Adrenal gland (tissue), 12 donors: ENCODE results near the gene TUBA4B. TPM values are rescaled to one million over a fixed set of nuclear protein-coding genes. Genes with fewer than 3 reads are reported as not detected.
A peak's percentile ranks its signal among the peaks of the same experiment; 100 is the strongest.
"Not testable (repeated sequence)": the region's sequence is repeated elsewhere in the genome, so short reads cannot be mapped to it uniquely, and the experiment has no call there.

Experiments used
- DNase-seq, 7 donors: peaks; one replicate each; pipeline ENCODE4 v3.0.0-alpha.2; 2019 to 2020
- H3K27ac ChIP-seq, 5 donors: fragments of 200-600 bp; sonication (generic) in 4 of 5; 1 replicate in 3 of 5; 2 replicates in 2 of 5; pipeline versions ENCODE4 v1.5.1 to v1.8.0; 2016 to 2020; ENCODE audit warnings: mild to moderate bottlenecking in 1 of 5
- H3K27me3 ChIP-seq: fragments of 200-600 bp; 2 replicates; pipeline ENCODE4 v1.8.0; 2021
- H3K36me3 ChIP-seq, 2 donors: fragments of 200-600 bp; replicated peaks in 1 of 2; 1 replicate in 1 of 2; 2 replicates in 1 of 2; pipeline versions ENCODE4 v1.5.1 to v1.8.0; 2018 to 2022
- H3K4me1 ChIP-seq, 2 donors: fragments of 200-600 bp; replicated peaks in 1 of 2; 1 replicate in 1 of 2; 2 replicates in 1 of 2; pipeline versions ENCODE4 v1.5.1 to v1.8.0; 2018 to 2021
- H3K4me3 ChIP-seq, 4 donors: fragments of 200-600 bp; sonication (generic) in 3 of 4; one replicate each; pipeline ENCODE4 v1.5.1; 2016 to 2018
- H3K9me3 ChIP-seq, 3 donors: fragments of 200-600 bp; sonication (generic) in 1 of 3; replicated peaks in 1 of 3; 1 replicate in 2 of 3; 2 replicates in 1 of 3; pipeline versions ENCODE4 v1.5.1 to v1.8.0; 2016 to 2021
- POLR2A ChIP-seq, 2 donors: fragments of 450-650 bp; IDR thresholded peaks; one replicate each; pipeline ENCODE4 v1.6.1; 2017; ENCODE audit warnings: antibody characterized with exemption in 2 of 2, mild to moderate bottlenecking in 2 of 2, moderate library complexity in 1 of 2
- WGBS, 4 donors: extraction: QIAGEN DNeasy Blood & Tissue Kit in 2 of 4; methylation state at CpG; one replicate each; pipeline versions ENCODE4 v1.1.5 to v1.1.7; 2013 to 2017; 5-methylcytosine and 5-hydroxymethylcytosine counted together
- intact Hi-C, 2 donors: fragments of 100-400 bp; cut with DNase I; formaldehyde crosslinking; loops; one replicate each; pipeline versions ENCODE4 v1.14.1 to v1.15.0; 2022 to 2023
- polyA plus RNA-seq, 3 donors: library from polyadenylated mRNA; stranded (reverse); fragments of 200-250 nt in 2 of 3; fragments of 350-450 nt in 1 of 3; fragmentation: Illumina TruSeq in 1 of 3; extraction: RNeasy Lipid Tissue Mini Kit (QIAGEN cat#74804) in 1 of 3; gene quantifications; one replicate each; pipeline ENCODE4 v1.2.3, GENCODE V29; 2013 to 2014
- total RNA-seq, 9 donors: library from RNA; depleted of rRNA in 4 of 9; stranded (reverse); fragments of >200 nt in 4 of 9; fragments of 120-200 nt in 1 of 9; fragmentation: NEBNext Ultra II Directional in 1 of 9; extraction: Animal tissue kit (Norgen Biotek cat#: 25700) in 1 of 9; gene quantifications; one replicate each; pipeline versions ENCODE4 v1.1.0 to v1.2.4, GENCODE V29; 2013 to 2023
- TF ChIP-seq, protein P1 (sequence below), 6 experiments: fragments of 450-650 bp in 4 of 6; fragments of 200-600 bp in 2 of 6; sonication (generic) in 1 of 6; IDR thresholded peaks; 1 replicate in 5 of 6; 2 replicates in 1 of 6; pipeline versions ENCODE4 v1.5.1 to v1.8.0; 2016 to 2021; ENCODE audit warnings: antibody characterized with exemption in 6 of 6, mild to moderate bottlenecking in 2 of 6, moderate library complexity in 1 of 6
- donor health status: healthy with polysubstance abuse.
- donor health status: Bipolar disorder and iron deficiency.
- donor health status: DM: yes; HTN: yes; CAD: no.
- donor health status: DM: no; HTN: no; CAD: no.
- donor health status: DM: no; HTN: no; CAD: no.
- donor health status: DM: yes; HTN: yes; CAD: no.

The TUBA4B gene
- total and polyA plus RNA-seq, 12 donors: 0.07 to 0.14 TPM; not detected in 10

DNA sequence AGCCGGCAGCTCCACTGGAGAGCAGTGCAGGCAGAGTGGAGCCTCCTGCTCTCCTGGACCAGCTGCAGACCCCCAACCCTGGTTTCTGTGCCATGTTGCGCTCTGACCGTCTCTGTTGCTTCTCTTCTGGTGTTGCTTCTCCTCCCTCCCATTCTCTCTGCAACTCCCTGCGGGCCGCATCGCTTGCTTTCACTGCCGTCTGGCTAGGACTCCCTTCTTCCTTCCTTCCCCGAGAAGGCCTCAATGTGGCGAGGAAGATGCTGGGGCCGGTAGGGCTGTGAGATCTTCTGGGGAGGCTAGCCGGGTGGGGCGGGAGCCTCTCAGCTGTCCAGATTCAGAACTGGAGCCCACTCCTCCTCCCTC, 32.3 kb downstream of the TUBA4B start:
- H3K27me3 ChIP-seq: no peaks in the 10 kb centered on the region
- DNase-seq: no peak
- no peak overlapping the region for H3K4me3 ChIP-seq
- intact Hi-C loops: no loop called here
- no peaks in the 10 kb centered on the region for H3K9me3 ChIP-seq
- peak overlapping the region in 2 of 5 donors; percentile 3 to 69 for H3K27ac ChIP-seq
- whole genome bisulfite sequencing, 4 donors: 85 to 93% (median 91%) methylated on average over 11 to 12 of the region's 12 CpGs
- TF ChIP-seq, protein P1, sequence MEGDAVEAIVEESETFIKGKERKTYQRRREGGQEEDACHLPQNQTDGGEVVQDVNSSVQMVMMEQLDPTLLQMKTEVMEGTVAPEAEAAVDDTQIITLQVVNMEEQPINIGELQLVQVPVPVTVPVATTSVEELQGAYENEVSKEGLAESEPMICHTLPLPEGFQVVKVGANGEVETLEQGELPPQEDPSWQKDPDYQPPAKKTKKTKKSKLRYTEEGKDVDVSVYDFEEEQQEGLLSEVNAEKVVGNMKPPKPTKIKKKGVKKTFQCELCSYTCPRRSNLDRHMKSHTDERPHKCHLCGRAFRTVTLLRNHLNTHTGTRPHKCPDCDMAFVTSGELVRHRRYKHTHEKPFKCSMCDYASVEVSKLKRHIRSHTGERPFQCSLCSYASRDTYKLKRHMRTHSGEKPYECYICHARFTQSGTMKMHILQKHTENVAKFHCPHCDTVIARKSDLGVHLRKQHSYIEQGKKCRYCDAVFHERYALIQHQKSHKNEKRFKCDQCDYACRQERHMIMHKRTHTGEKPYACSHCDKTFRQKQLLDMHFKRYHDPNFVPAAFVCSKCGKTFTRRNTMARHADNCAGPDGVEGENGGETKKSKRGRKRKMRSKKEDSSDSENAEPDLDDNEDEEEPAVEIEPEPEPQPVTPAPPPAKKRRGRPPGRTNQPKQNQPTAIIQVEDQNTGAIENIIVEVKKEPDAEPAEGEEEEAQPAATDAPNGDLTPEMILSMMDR (IDR thresholded peaks at IDR 0.05): no peak
- TF ChIP-seq POLR2A (IDR thresholded peaks at IDR 0.05): no peak
- peaks cover under 1 to 27% of the 10 kb centered on the region in 2 donors for H3K4me1 ChIP-seq
- H3K36me3 ChIP-seq: peaks cover 0 to 53% of the 10 kb centered on the region in 2 donors

DNA sequence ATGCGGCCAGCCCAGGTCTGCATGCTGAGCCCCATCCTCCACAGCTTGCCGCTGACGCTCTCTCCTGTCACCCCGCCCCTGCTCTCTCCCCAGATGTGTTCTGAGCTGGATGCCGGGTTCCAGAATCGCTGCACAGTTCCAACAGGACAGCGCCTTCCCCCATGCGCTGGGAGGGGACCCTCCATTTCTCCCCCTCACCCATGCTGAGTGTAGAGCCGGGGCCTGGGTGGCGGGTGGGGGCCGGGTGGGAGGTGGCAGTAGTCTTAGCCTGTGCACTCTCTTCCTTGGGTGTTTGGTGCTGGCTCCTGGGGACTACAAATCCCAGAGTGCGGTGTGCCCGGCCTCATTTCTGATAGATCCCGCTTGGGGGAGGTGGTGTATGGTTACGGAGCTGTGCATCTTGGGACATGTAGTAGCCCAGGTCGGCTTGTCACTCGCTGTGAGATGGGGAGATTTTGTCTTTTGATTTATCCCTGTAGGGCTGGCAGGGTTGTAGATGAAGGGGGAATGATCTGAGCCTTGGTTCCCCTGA, 32.9 kb downstream of the TUBA4B start:
- peaks cover 0 to 47% of the 10 kb centered on the region in 2 donors for H3K36me3 ChIP-seq
- H3K9me3 ChIP-seq: no peaks in the 10 kb centered on the region
- peaks cover 0 to 21% of the 10 kb centered on the region in 2 donors for H3K4me1 ChIP-seq
- no peak for TF ChIP-seq POLR2A (IDR thresholded peaks at IDR 0.05)
- TF ChIP-seq, protein P1 (IDR thresholded peaks at IDR 0.05): no peak
- intact Hi-C loops: no loop called here
- no peak overlapping the region for H3K4me3 ChIP-seq
- 67 to 81% (median 73%) methylated on average over 11 to 17 of the region's 17 CpGs for WGBS, 4 donors
- H3K27me3 ChIP-seq: no peaks in the 10 kb centered on the region
- H3K27ac ChIP-seq: peak overlapping the region in 2 of 5 donors; percentile 65 to 69
- peak in 6 of 7 donors; percentile 58 to 83 (median 62) for DNase-seq

DNA sequence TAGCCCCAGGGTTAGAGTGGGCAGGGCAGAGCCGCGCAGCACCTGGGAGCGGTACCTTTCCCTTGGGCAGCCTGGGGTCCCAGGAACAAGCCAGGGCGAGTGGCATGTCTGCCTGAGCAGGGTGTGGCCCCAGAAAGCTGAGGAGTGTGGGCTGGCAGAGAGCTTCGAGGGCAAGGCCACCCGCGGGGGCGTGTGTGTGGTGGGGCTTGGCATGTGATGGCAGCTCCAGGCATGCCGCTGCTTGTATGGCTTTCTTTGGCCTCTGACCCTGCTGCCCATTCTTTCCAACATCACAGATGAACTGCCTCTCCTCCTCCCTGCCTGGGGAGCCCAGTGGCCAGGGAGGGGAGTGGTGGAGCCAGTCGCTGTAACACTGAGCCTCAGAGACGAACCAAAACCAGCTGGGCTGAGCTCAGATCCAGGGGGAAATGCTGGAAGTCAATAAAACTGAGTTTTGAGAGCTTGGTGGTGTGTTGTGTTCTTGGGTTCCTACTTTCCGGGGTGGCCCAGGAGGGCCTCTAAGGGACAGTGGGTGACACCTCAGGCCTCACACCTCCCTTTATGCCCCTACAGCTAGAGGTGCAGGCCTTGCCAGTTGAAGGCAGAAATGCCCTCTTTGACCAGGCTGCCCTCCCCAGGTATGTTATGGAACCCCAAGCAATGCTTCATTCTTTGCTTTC, 33.5 kb downstream of the TUBA4B start:
- peak in 3 of 7 donors; percentile 55 to 71 (median 55) for DNase-seq
- intact Hi-C loops: no loop called here
- Histone ChIP-seq H3K4me1 (peaks cover 0 to 18% of the 10 kb centered on the region in 2 donors), H3K9me3 (no peaks in the 10 kb centered on the region), H3K27ac (peak overlapping the region in 3 of 5 donors; percentile 23 to 69 (median 65)), H3K36me3 (peaks cover 0 to 41% of the 10 kb centered on the region in 2 donors), H3K27me3 (no peaks in the 10 kb centered on the region), H3K4me3 (no peak overlapping the region)
- TF ChIP-seq, protein P1 (IDR thresholded peaks at IDR 0.05): no peak
- TF ChIP-seq POLR2A (IDR thresholded peaks at IDR 0.05): no peak
- 58 to 100% (median 63%) methylated on average over 1 to 12 of the region's 12 CpGs for WGBS, 4 donors

DNA sequence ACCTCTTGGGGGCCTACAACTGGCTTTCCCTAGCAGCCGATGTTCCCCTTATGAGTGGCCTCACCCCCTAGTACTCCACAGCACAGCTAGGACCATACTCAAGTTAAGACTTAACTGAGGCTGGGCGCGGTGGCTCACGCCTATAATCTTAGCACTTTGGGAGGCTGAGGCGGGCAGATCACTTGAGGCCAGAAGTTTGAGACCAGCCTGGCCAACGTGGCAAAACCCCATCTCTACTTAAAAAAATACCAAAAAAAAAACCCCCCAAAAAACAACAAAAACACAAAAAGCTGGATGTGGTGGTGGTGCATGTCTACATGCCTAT, 34.0 kb downstream of the TUBA4B start:
- H3K36me3 ChIP-seq: peaks cover 0 to 36% of the 10 kb centered on the region in 2 donors
- H3K9me3 ChIP-seq, DNase-seq, H3K27me3 ChIP-seq, H3K4me3 ChIP-seq, intact Hi-C loops: not testable (repeated sequence)
- WGBS, 4 donors: 89 to 93% (median 91%) methylated on average over 6 of the region's 6 CpGs
- peaks cover 0 to 18% of the 10 kb centered on the region in 2 donors for H3K4me1 ChIP-seq
- H3K27ac ChIP-seq: peak overlapping the region in 2 of 5 donors; percentile 23 to 69
